Epithelial cell of proximal tubule (primary cell): ENCODE measurements around the gene PRKN. TPM values are rescaled to one million over a fixed set of nuclear protein-coding genes. Genes with fewer than 3 reads are reported as not detected.

Experiments used
- total RNA-seq: library from RNA; depleted of rRNA; stranded (reverse); fragments of >200 nt; gene quantifications from 2 replicates; pipeline ENCODE4 v1.2.3, GENCODE V29; 2015

PRKN gene
- total RNA-seq, 1 donor from 2014 or later: 0.58 TPM

Other genes with a start within 250 kb of the PRKN start
- gene PACRG, start 208 bp upstream of the PRKN start, total RNA-seq: 0.12 and 0.29 TPM in 2 replicates